HG03520 (cell line): Measurements from ENCODE around the gene CHRNA4.

Source experiments
- ATAC-seq: cut with Tn5 transposase; IDR thresholded peaks from one replicate; pipeline ENCODE4 v1.9.1; 2021; ENCODE audit warnings: mild to moderate bottlenecking, moderate library complexity; ENCODE audit not compliant: unreplicated experiment

CHRNA4 gene

DNA sequence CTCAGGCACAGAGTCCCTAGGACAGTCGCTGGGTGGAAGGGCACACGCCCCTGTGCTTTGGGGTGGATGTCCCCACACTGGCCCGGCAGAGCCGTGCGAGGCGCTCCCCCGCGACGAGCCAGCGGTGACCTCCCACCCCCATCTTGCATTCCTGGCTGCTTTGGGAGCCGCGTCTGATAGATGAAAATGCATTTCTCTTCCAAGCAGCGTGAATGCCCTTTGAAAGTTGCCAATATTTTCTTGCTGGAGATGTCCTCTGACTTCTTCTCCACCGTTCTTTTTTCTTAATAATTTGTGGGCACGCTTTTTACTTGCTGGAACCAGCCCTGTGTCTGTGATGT is 38.2 kb downstream of the CHRNA4 start:
- ATAC-seq: no peak

DNA sequence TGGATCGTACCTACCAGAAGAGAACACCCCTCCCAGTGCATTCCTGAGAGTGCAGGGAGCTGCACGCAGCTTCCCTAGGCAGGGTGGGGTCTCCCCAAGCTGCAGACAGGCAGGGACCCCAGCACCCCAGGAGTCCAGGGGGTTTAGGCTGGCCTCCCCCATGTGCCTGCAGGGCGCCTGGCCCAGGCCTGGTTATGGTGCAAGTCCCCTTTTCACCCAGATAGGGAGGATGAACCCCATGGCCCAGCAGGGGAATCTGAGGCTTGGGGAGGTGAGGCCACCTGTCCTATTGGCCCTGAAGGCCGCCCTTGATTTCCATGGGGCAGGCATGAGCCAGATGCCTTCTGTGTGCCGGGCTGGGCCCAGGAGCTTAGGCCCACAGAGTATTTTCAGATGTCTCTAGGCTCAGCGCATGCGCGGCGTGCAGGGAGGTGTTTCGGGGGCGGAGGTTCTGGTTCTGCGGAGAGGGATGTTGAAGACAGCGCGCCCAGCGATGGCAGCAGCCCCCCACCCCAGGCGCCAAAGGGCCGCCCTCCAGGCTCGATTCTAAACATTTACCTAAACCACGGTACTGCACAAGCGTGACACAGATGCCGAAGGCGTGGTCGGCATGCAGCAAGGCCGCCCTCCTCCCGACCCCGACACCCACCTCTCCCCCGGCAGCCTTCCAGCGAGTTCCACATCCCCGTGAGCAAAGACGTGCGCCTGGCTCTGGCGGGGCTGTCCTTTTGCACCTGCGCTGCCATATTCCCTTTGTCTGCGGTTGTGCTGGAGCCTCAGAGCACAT is 38.8 kb downstream of the CHRNA4 start:
- ATAC-seq: no peak

DNA sequence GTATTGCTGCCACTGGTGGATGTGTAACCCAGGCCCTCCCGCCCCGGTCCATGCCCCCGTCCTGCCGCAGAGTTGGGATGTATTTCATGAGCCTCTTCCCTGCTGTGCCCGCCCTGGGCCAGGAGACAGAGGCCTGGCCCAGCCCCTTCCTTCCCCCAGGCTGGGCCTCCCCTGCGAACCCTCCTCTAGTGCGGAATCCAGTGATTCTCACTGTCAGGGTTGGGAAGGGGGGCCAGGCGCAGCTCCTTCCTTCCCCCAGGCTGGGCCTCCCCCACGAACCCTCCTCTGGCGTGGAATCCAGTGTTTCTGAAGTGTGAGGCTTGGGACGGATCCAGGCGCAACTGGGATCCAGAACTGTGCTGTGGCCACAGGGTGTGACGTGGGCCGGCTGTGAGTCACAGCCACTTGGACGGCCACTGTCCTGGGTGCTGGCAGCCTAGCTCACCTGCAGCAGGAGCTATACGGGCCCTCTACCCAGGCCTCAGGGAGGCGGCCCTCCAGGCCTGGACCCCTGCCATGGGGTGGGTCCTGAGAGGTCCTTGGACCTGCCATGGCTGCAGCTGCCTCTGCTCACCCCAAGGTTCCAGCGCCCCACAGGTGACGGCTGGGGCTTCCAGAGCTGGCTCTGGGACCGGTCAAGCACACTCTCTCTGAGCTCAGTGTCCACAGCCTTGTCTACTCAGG is 39.9 kb downstream of the CHRNA4 start:
- ATAC-seq: no peak

DNA sequence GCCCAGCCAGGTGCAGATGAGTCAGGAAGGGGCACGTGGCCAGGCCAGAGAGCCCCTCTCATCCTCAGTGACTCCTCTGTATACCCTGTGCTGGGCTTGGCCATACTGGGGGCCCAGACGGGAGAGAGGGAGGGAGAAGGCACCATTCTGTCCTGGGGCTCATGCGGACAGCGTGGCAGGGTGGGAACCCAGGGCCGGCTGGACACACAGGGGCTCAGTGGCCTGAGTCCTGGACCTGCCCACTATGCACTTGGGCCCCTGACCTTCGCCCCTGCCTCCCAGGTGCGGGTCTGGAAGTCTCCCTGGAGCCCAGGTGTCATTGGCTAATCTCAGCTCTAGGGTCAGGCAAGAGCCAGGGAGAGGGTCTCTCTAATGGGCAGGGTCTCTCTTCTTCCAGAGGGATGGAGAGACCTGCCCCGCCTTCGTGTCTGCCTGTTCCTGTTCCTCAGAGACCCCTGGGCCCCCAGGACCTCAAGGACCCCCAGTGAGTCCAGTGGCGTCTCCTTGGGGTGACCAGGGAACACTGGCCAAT is 40.5 kb downstream of the CHRNA4 start:
- no peak for ATAC-seq

DNA sequence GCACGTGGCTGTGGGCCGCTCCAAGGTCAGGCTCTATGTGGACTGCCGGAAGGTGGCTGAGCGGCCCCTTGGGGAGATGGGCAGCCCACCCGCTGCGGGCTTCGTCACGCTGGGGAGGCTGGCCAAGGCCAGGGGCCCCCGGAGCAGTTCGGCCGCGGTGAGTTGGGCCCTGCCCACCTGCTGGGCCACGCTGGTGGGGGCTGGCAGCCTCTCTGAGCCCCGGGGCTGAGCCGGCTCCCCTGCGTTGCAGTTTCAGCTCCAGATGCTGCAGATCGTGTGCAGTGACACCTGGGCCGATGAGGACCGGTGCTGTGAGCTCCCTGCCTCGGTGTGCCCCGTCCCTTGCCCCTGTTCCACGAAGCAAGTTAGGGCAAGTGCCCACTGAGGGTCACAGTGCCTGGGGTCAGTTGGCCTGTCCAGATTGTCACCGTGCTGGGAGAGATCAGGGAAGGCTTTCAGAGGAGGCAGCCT is 41.1 kb downstream of the CHRNA4 start:
- ATAC-seq: no peak

DNA sequence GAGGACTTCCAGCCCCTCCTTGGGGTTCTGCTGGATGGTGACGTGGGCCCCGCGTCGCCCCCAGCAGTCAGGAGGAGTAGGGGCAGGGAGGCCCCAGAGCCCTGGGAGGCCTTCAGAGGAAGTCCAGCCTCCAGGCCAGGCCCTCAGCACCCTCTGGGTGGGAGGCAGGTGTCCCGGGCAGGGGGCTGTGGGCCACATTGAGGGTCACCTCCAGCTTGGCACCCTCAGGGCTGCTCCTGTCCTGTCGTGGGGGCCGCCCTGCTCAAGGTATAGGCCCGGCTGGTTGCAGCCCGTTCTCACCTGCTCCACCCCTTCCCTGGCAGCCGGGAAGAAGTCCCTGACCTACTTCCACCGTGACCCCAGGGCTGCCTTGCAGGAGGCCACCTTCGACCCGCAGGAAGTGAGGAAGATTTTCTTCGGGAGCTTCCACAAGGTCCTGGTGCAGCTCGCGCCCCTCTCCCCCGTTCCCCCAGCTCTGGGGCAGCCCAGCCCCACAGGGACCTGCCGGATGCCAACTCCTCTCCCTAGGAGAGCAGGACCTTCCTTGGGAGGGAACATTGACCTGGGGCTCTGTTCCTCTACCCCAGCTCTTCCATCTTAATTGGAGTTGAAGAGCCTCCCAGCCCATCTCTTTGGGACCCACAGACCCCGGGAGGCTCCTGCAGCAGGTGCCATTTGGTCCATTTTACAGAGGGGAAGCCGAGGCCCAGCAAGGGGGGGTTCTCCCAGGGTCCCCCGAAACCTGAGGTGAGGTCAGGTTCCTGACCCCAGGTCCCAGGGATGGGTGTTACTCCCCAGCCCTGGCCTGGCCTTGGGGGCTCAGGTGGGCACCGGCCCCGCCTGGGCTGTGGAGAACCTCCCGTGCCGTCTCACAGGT is 41.7 kb downstream of the CHRNA4 start:
- no peak for ATAC-seq

DNA sequence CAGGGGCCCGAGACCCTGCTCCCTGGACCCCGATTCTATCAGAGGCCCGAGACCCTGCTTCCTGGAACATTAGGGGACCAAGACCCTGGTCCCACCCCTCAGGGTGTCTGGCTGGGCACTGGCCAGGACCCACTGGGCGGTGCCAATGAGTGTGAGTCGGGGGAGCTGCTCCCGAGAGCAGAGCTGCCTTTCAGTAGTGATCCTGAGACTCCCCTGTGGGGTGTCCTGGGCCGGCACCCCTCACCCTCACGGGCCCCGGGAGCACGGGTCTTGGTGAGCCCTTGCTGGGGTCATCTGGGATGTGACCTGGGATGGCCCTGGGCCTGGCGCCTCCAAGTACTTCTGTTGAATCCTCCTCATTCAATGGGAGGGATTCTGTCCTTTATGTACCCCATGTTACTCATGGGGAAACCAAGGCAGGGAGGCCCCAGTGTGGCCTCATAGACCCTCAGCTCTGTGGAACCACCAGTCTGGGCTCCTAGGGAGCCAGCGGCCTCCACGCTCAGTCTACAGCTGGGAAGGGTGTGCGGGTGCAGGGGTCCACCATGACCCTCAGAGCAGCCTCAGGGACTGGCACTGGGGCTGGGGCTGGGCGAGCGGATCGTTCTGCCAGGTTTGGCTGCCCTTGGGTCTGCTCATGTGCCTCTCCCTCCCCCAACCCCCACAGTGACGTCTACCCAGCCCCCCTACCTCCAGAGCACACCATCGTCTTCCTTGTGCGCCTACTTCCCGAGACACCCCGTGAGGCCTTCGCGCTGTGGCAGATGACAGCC is 42.6 kb downstream of the CHRNA4 start:
- ATAC-seq: no peak

DNA sequence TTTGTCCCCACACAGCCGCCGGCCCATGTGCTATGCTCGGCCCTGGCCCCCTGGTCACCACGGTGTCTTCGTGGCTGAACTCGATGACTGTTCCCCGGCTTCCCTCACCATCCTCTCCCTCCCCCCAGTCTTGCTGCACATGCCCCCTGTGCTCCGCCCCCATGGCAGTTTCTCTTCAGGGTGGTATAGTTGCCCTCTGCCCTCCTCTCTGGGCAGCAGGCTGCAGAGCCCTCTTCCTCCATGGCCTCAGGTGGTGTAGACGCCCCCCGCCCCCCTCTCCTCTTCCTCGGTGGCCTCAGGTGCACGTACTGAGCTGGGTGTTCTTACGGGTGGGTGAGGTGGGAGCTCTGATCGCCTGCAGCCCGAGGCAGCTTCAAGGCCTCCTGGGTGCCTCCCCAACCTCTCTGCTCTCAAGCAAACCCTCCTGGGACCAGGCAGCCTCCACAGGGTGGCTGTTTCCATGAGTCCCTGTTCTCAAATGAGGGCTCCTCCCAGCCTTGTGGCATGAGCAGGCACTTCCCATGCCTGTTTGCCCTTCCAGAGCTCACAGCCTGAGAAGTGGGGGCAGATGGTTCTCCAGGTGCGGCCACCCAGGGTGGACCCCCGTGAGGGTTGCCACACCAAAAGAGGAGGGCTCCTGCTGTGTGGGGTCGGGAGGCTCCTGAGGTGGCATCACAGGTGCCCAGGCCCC is 43.4 kb downstream of the CHRNA4 start:
- no peak for ATAC-seq

DNA sequence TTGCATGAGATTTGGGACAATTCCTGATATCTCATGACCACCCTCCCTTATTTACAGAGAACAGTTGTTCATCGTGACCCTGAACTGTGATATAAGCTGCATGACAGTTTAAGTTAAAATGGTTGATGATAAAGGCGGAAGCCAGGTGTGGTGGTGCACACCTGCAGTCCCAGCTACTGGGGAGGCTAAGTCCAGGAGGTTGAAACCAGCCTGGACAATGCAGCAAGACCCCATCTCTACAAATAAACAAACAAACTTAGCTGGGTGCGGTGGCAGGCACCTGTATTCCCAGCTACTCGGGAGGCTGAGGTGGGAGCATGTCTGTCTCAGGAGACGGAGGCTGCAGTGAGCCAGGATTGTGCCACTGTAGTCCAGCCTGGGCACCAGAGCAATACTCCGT is 44.1 kb downstream of the CHRNA4 start:
- no peak for ATAC-seq

DNA sequence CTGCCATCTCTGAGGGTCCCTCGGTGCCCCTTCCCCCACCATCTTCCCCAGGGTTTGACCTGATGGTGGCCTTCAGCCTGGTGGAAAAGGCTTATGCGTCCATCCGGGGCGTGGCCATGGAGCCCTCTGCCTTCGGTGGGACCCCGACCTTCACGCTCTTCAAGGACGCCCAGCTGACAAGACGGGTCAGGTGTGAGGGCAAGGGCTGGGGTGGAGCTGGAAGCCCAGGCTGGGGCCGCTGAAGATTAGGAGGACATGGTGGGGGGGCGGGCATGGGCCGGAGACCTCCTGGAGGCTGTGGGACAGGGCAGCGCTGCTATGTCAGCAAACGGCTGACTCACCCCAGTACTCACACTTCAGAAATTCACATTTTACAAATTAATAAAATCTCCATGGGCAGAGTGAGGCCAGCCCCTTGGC is 44.6 kb downstream of the CHRNA4 start:
- ATAC-seq: no peak

DNA sequence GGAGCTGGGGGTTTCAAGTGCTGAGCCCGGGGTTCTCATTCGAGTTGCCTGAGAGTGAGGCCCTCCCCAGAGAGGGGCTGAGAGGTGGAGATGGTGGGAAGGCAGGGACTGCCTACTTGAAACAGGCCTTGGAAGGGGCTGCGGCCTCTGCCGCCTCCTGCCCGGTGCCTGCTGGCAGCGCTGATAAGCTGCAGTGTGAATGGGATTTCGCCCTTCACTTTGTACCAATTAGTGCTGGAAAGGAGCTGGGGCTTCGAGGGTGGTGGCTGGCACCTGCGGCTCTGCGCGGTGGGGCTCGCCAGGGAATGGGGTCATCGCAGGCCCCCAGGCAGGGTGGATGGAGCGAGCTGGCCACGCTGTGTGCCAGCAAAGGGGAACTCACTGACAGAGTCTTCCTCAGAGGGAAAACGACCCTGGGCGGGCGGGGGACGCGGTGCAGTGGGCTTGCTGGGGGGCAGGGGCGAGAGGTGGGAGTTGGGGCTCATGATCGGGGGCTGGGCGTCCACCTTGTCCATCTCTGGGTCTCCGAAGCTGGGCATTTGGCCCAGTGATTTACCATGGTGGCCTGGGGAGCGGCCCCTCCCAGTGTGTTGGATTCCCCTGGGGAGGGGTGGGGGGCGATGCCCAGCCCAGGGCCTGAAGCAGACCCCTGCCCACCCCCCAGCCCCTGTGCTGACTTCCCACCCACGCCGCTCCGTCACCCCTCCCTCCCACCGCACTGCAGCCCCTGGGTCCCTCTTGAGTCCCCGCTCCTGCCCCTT is 45.2 kb downstream of the CHRNA4 start:
- no peak for ATAC-seq

DNA sequence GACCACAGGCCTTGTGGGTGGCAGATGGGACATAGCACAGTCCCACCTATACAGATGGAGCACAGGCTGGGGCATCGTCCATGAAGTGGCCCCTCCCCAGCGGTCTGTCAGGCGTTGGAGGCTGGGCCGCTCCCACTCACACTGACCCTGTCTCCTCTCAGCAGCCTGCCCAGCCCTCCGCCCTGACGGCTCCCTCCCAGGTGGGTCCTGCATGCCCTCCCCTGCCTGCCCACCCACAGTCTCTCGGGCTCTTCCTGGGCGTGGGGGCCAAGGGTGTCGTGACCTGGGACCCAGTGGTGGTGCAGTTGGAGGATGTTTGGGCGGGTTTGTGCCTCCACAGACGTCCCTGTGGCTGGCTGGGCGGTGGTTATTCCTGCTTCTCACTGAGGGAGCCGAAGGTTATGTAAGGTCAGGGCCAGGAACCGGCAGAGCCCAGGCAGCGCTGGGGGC is 45.9 kb downstream of the CHRNA4 start:
- no peak for ATAC-seq

DNA sequence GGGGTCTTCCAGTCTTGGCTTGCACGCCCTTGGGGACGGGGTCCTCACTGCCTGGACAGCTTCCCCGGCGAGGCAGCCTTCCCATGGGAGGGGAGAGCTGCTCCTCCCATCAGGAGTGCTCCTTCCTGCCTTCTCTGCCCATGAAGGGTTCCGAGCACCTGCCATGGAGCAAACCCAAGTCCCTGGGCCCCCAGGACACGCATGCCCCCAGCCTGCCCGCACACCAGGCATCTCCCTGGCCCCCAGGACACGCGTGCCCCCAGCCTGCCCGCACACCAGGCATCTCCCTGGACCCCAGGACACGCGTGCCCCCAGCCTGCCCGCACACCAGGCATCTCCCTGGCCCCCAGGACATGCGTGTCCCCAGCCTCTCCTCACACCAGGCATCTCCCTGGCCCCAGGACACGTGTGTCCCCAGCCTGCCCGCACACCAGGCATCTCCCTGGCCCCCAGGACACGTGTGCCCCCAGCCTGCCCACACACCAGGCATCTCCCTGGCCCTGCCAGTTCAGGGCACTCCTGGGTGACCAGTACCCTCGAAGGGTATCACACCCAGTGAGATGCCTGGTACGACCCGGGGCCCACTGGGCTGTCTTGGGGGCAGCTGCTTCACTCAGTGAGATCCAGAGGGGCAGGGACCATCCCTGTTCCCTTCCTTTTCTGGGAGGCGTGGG is 46.4 kb downstream of the CHRNA4 start:
- no peak for ATAC-seq

DNA sequence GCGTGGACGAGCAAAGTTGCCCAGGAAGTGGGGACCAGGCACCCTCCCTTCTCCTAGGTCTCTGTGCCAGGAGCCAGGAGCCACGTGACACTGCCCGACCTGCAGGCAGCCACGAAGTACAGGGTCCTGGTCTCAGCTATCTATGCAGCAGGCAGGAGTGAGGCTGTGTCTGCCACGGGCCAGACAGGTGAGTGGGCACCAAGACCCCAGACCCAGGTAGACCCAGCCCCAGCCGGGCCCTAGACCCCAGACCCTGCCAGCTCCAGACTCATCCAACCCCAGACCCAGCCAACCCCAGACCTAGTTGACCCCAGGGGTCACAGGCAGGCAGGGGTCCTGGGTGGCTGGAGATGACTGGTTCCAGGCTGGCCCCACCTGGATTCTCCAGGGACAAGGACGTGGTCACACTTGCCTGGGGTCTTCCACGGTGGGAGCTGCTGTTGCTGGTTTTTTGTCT is 47.1 kb downstream of the CHRNA4 start:
- ATAC-seq: no peak

DNA sequence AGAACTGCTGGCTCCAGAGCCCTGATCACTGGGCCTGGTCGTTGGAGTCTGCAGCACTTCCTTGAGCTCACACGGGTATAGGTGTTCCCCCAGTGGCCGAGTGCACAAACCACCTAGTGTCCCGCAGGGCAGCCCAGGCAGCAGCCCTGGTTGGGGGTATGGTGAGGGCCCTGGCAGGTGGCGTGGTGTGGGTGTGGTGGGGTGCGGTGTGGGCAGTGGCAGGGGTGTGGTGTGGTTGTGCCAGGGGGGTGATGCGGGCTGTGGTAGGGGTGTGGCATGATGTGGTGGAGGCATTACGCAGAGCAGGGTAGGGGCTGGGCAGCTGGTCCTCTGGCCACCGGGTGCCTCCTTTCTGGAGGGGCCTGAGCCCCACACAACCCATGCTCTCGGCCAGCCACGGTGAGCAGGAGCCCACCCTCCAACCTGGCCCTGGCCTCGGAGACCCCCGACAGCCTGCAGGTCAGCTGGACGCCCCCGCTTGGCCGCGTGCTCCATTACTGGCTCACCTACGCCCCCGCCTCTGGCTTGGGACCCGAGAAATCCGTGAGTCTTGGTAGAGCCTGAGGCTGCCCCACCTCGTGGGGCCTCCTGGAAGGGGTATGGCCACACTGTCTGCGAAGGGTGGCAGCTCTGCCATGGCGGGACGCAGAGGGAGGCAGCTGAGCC is 47.7 kb downstream of the CHRNA4 start:
- ATAC-seq: no peak

DNA sequence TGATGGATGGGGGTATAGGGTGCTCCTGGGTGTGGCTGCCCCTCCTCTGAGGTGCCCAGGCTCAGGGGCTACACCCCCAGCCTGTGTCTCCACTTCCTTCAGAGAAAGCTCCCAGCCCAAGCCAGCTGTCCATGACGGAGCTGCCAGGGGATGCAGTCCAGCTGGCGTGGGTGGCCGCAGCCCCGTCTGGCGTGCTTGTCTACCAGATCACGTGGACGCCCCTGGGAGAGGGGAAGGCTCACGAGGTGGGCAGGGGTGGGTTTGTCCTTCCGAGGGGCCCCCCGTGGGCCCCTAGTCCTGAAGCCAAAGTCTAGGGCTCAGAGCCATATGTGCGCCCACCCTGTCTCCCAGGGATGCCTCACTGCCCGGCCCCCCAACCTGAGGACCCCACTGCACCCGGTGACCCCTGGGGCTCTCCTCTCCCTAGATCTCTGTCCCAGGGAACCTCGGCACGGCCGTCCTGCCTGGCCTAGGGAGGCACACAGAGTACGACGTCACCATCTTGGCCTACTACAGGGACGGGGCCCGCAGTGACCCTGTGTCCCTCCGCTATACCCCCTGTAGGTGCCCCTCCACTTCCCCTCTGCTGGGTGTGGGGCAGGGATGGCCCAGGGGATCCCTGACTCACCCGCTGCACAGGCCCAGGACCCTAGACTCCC is 48.3 kb downstream of the CHRNA4 start:
- ATAC-seq: no peak

DNA sequence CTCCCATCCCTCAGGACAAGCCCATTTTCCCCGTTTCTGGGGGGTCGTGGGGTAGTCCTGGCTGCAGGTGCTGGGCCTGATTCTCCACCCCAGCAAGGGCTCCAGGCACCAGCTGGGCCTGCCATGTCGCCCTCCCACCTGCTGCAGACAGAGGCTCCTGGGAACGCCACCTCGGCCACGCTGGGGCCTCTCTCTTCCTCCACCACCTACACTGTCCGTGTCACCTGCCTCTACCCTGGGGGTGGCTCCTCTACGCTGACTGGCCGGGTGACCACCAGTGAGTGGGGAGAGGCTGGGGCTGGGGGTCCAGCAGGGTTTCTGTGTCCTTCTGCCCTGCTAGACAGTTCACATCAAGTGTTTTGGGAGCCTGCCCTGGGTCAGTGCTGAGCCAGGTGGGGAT is 48.9 kb downstream of the CHRNA4 start:
- no peak for ATAC-seq
